A549 (cell line): ENCODE results near the gene CYP21A2. TPM values are rescaled to one million over a fixed set of nuclear protein-coding genes. Genes with fewer than 3 reads are reported as not detected.
A peak's percentile ranks its signal among the peaks of the same experiment; 100 is the strongest.

ENCODE experiments used
- ATAC-seq, 2 experiments: fragments of 200-7000 bp in 1 of 2; fragments of >200 bp in 1 of 2; cut with Nextera tagmentation in 1 of 2; cut with Tn5 transposase in 1 of 2; 3 replicates each; pipeline versions ENCODE4 v1.8.0 to v1.9.1; 2018 to 2020; ENCODE audit warnings: mild to moderate bottlenecking in 1 of 2, moderate library complexity in 1 of 2
- CTCF ChIA-PET: fragments of 300-600 bp; sonication (Branson Sonifier 250); formaldehyde crosslinking; extraction: SDS; loops from one replicate; lab custom pipeline; 2021; ENCODE audit warnings: antibody characterized with exemption, inconsistent platforms; lab: Yijun Ruan, JAX
- POLR2A ChIA-PET: fragments of 350-600 bp; formaldehyde crosslinking; extraction: SDS; loops from one replicate; lab custom pipeline; 2021; ENCODE audit warnings: antibody characterized with exemption, inconsistent platforms; lab: Yijun Ruan, JAX
- DNase-seq, 2 experiments: peaks; one replicate each; pipeline versions ENCODE4 v3.0.0 to v3.0.0-alpha.2; 2011 to 2016; ENCODE audit warnings: low read depth in 1 of 2, low spot score in 1 of 2
- FAIRE-seq: peaks from 2 replicates; lab custom pipeline; 2011; peaks lifted over from hg19 to GRCh38; lab: Jason Lieb, UNC
- H3K27ac ChIP-seq, 2 experiments: fragments of >200 bp; sonication (Bioruptor Twin); formaldehyde crosslinking; 3 replicates each; pipeline ENCODE4 v1.5.1; 2016 to 2017
- H3K4me1 ChIP-seq: fragments of >200 bp; sonication (Bioruptor Twin); formaldehyde crosslinking; 3 replicates; pipeline ENCODE4 v1.6.1; 2016
- H3K4me2 ChIP-seq: fragments of >200 bp; sonication (Bioruptor Twin); formaldehyde crosslinking; 3 replicates; pipeline ENCODE4 v1.6.1; 2016
- H3K4me3 ChIP-seq: fragments of >200 bp; sonication (Bioruptor Twin); formaldehyde crosslinking; 3 replicates; pipeline ENCODE4 v1.5.1; 2016
- H3K9me3 ChIP-seq: fragments of >200 bp; sonication (Bioruptor Twin); formaldehyde crosslinking; 3 replicates; pipeline ENCODE4 v1.6.1; 2016
- CBX2 ChIP-seq: fragments of 200-600 bp; sonication (generic); IDR thresholded peaks from 2 replicates; pipeline ENCODE4 v1.6.1; 2016; ENCODE audit warnings: low read depth, mild to moderate bottlenecking, borderline replicate concordance
- CBX8 ChIP-seq: fragments of 200-600 bp; sonication (generic); IDR thresholded peaks from 2 replicates; pipeline ENCODE4 v1.6.1; 2016
- CHD4 ChIP-seq: fragments of 200-600 bp; sonication (generic); IDR thresholded peaks from 2 replicates; pipeline ENCODE4 v1.6.1; 2016; ENCODE audit warnings: antibody characterized with exemption, mild to moderate bottlenecking, borderline replicate concordance
- EHF ChIP-seq: fragments of 250-450 bp; sonication (Bioruptor Pico); IDR thresholded peaks from 2 replicates; pipeline ENCODE4 v1.5.0; 2020; ENCODE audit warnings: mild to moderate bottlenecking
- EHMT2 ChIP-seq: fragments of 200-600 bp; sonication (generic); IDR thresholded peaks from 2 replicates; pipeline ENCODE4 v1.6.1; 2016; ENCODE audit warnings: antibody characterized with exemption, low read depth, mild to moderate bottlenecking, moderate library complexity
- EP300 ChIP-seq, 2 experiments: fragments of >200 bp; sonication (Bioruptor Twin); formaldehyde crosslinking; IDR thresholded peaks; 2 replicates in 1 of 2; 3 replicates in 1 of 2; pipeline ENCODE4 v1.6.1; 2016 to 2017
- GATA3 ChIP-seq: IDR thresholded peaks from 2 replicates; pipeline ENCODE4 v1.6.1; 2012; ENCODE audit warnings: borderline replicate concordance
- HDAC2 ChIP-seq: fragments of 200-600 bp; sonication (generic); IDR thresholded peaks from 2 replicates; pipeline ENCODE4 v1.6.1; 2016
- HEYL ChIP-seq: fragments of 250-450 bp; sonication (Bioruptor Pico); IDR thresholded peaks from 2 replicates; pipeline ENCODE4 v1.8.0; 2021; ENCODE audit warnings: mild to moderate bottlenecking, moderate library complexity
- HOXA7 ChIP-seq: fragments of 250-450 bp; sonication (Bioruptor Pico); IDR thresholded peaks from 2 replicates; pipeline ENCODE4 v1.5.0; 2020; ENCODE audit warnings: mild to moderate bottlenecking, moderate library complexity
- KDM1A ChIP-seq: fragments of 200-600 bp; sonication (generic); IDR thresholded peaks from 2 replicates; pipeline ENCODE4 v1.6.1; 2016; ENCODE audit warnings: low read depth, mild to moderate bottlenecking
- KDM5A ChIP-seq: fragments of 200-600 bp; sonication (generic); IDR thresholded peaks from 2 replicates; pipeline ENCODE4 v1.6.1; 2016; ENCODE audit warnings: antibody characterized with exemption, mild to moderate bottlenecking
- MYC ChIP-seq: IDR thresholded peaks from 2 replicates; pipeline ENCODE4 v1.6.1; 2012; ENCODE audit warnings: mild to moderate bottlenecking, inconsistent platforms, low read length, improper control_type of control experiment, borderline replicate concordance
- NFE2L2 ChIP-seq: fragments of 150-350 bp; conservative IDR thresholded peaks from 2 replicates; pipeline ENCODE4 v1.6.1; 2014; ENCODE audit warnings: low read length
- NR3C1 ChIP-seq: fragments of >200 bp; sonication (Bioruptor Twin); formaldehyde crosslinking; IDR thresholded peaks from 3 replicates; pipeline ENCODE4 v1.6.1; 2017
- PBX3 ChIP-seq: IDR thresholded peaks from 2 replicates; pipeline ENCODE4 v1.6.1; 2012
- POLR2A ChIP-seq: IDR thresholded peaks from 2 replicates; pipeline ENCODE4 v1.6.1; 2012; ENCODE audit warnings: mild to moderate bottlenecking, low read length
- POLR2AphosphoS2 ChIP-seq: conservative IDR thresholded peaks from 2 replicates; pipeline ENCODE4 v1.6.1; 2012; ENCODE audit warnings: low read length, improper control_type of control experiment, inconsistent platforms
- RAD21 ChIP-seq, 2 experiments: fragments of >200 bp in 1 of 2; sonication (Bioruptor Twin) in 1 of 2; formaldehyde crosslinking in 1 of 2; IDR thresholded peaks in 1 of 2; conservative IDR thresholded peaks in 1 of 2; 2 replicates in 1 of 2; 3 replicates in 1 of 2; pipeline ENCODE4 v1.6.1; 2012 to 2018; ENCODE audit warnings: inconsistent platforms in 1 of 2
- RCOR1 ChIP-seq: fragments of 150-350 bp; IDR thresholded peaks from 2 replicates; pipeline ENCODE4 v1.6.1; 2014; ENCODE audit warnings: antibody characterized with exemption, low read length, low read depth
- TFCP2L1 ChIP-seq: fragments of 250-450 bp; sonication (Bioruptor Pico); IDR thresholded peaks from 2 replicates; pipeline ENCODE4 v1.5.0; 2021; ENCODE audit warnings: mild to moderate bottlenecking
- USF2 ChIP-seq: fragments of 450-650 bp; IDR thresholded peaks from 2 replicates; pipeline ENCODE4 v1.6.1; 2014; ENCODE audit warnings: antibody characterized with exemption
- ZC3H11A ChIP-seq: fragments of 450-650 bp; IDR thresholded peaks from 2 replicates; pipeline ENCODE4 v1.6.1; 2014; ENCODE audit warnings: antibody characterized with exemption, mild to moderate bottlenecking
- ZFP36 ChIP-seq: fragments of 450-650 bp; IDR thresholded peaks from 2 replicates; pipeline ENCODE4 v1.6.1; 2014; ENCODE audit warnings: borderline replicate concordance; ENCODE audit not compliant: partially characterized antibody
- ZNF302 ChIP-seq: fragments of 250-450 bp; sonication (Bioruptor Pico); IDR thresholded peaks from 2 replicates; pipeline ENCODE4 v1.9.0; 2021; ENCODE audit warnings: inconsistent platforms, mild to moderate bottlenecking, moderate library complexity
- WGBS: methylation state at CpG from one replicate; pipeline ENCODE4 v1.1.6; 2017; ENCODE audit errors: missing lambda C conversion rate; 5-methylcytosine and 5-hydroxymethylcytosine counted together
- polyA plus RNA-seq, 4 experiments: library from polyadenylated mRNA; depleted of rRNA in 3 of 4; stranded (reverse); fragments of >200 nt; fragmentation: RNase III in 1 of 4; extraction: RNeasy Plus Mini Kit Qiagen cat#74134 plus additional on column Dnase treatment in 1 of 4; gene quantifications; 2 replicates in 3 of 4; 3 replicates in 1 of 4; pipeline ENCODE4 v1.2.3, GENCODE V29; 2011 to 2017
- TF ChIP-seq, protein P1 (sequence below): IDR thresholded peaks from 2 replicates; pipeline ENCODE4 v1.6.1; 2012
- TF ChIP-seq, protein P2 (sequence below): fragments of >200 bp; sonication (Bioruptor Twin); formaldehyde crosslinking; IDR thresholded peaks from 2 replicates; pipeline ENCODE4 v1.6.1; 2016
- TF ChIP-seq, protein P3 (sequence below): fragments of >200 bp; sonication (Bioruptor Twin); formaldehyde crosslinking; IDR thresholded peaks from 3 replicates; pipeline ENCODE4 v1.5.1; 2016
- TF ChIP-seq, protein P4 (sequence below): fragments of 250-450 bp; sonication (Bioruptor Pico); IDR thresholded peaks from 2 replicates; pipeline ENCODE4 v1.5.0; 2020; ENCODE audit warnings: low read depth, mild to moderate bottlenecking, moderate library complexity

CYP21A2 gene
- polyA plus RNA-seq, 2 of the 4 experiments (the other 2 are of a cell fraction): not detected

DNA sequence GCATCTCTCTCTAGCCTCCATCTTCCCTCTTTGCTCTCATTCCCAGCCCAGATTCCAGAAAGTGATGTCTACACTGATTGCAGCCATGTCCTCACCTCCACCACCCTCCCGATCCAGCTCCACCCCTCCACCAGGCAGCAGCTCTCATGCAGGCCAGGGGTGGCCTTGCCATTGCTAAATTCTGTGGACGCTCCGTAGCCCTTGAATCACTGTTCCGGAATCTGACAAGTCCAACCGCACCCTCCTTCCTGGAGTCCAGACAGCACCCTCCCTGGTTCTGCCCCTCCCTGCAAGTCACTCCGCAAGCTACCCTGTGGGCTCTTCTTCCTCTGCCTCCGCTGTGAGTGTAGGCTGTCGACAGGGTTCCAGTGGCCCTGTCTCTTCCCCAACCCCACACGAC is 44.7 kb downstream of the CYP21A2 start:
- 69% methylated on average over 8 of the region's 9 CpGs for WGBS
- POLR2A ChIA-PET: no interaction called here
- Histone ChIP-seq H3K4me3 (no peak overlapping the region), H3K27ac (no peak overlapping the region), H3K4me1 (peaks cover 7% of the 10 kb centered on the region; the same call in 1 of the 3 replicates), H3K9me3 (no peaks in the 10 kb centered on the region), H3K4me2 (no peak overlapping the region)
- CTCF ChIA-PET: interaction anchor here (2.3 kb wide), 1 partner anchor 35 kb away, joined by 11 read pairs; no protein-coding TSS in a partner anchor
- TF ChIP-seq, protein P1, sequence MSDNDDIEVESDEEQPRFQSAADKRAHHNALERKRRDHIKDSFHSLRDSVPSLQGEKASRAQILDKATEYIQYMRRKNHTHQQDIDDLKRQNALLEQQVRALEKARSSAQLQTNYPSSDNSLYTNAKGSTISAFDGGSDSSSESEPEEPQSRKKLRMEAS: no peak
- TF ChIP-seq NFE2L2: no peak
- no peak for TF ChIP-seq GATA3
- TF ChIP-seq EHF (CRISPR knock-in tag): no peak
- no peak for TF ChIP-seq NR3C1
- TF ChIP-seq, protein P2, sequence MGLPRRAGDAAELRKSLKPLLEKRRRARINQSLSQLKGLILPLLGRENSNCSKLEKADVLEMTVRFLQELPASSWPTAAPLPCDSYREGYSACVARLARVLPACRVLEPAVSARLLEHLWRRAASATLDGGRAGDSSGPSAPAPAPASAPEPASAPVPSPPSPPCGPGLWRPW: no peak
- TF ChIP-seq CBX8: no peak
- TF ChIP-seq ZNF302 (CRISPR knock-in tag): no peak
- TF ChIP-seq POLR2AphosphoS2: no peak
- no peak for TF ChIP-seq KDM5A
- TF ChIP-seq RCOR1: no peak
- no peak for TF ChIP-seq MYC
- no peak for TF ChIP-seq EHMT2
- no peak for TF ChIP-seq POLR2A
- FAIRE-seq (no peak), DNase-seq (peak in 1 of 2 experiments; percentile 32), ATAC-seq (no peak)

- ChIA-PET POLR2A (no interaction called here), CTCF (interaction anchor here (1.0 to 1.3 kb wide), 3 partner anchors 15 to 95 kb away, joined by 3 read pairs; no protein-coding TSS in a partner anchor)
- Histone ChIP-seq H3K27ac (no peak overlapping the region), H3K4me1 (peaks cover 7% of the 10 kb centered on the region; the same call in 1 of the 3 replicates), H3K9me3 (no peaks in the 10 kb centered on the region), H3K4me2 (no peak overlapping the region), H3K4me3 (no peak overlapping the region)
- TF ChIP-seq KDM1A: no peak
- TF ChIP-seq HOXA7 (CRISPR knock-in tag): no peak
- TF ChIP-seq HDAC2: no peak
- no peak for TF ChIP-seq TFCP2L1 (CRISPR knock-in tag)
- TF ChIP-seq, protein P3, sequence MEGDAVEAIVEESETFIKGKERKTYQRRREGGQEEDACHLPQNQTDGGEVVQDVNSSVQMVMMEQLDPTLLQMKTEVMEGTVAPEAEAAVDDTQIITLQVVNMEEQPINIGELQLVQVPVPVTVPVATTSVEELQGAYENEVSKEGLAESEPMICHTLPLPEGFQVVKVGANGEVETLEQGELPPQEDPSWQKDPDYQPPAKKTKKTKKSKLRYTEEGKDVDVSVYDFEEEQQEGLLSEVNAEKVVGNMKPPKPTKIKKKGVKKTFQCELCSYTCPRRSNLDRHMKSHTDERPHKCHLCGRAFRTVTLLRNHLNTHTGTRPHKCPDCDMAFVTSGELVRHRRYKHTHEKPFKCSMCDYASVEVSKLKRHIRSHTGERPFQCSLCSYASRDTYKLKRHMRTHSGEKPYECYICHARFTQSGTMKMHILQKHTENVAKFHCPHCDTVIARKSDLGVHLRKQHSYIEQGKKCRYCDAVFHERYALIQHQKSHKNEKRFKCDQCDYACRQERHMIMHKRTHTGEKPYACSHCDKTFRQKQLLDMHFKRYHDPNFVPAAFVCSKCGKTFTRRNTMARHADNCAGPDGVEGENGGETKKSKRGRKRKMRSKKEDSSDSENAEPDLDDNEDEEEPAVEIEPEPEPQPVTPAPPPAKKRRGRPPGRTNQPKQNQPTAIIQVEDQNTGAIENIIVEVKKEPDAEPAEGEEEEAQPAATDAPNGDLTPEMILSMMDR: no peak
- TF ChIP-seq CBX2: no peak
- no peak for TF ChIP-seq EP300 (IDR thresholded peaks at IDR 0.05)
- no peak for TF ChIP-seq HEYL (CRISPR knock-in tag)
- DNase-seq (no peak), ATAC-seq (no peak), FAIRE-seq (no peak)
- WGBS: 87% methylated on average over 20 of the region's 22 CpGs
Measured at GRCh38 chr6:32083812-32084768, 45.9 kb downstream of the CYP21A2 start.

GRCh38 chr6:32084780-32085179 is 46.6 kb downstream of the CYP21A2 start:
- ChIA-PET CTCF (interaction anchor here (0.9 to 1.3 kb wide), 4 partner anchors 15 to 95 kb away, joined by 3 read pairs; no protein-coding TSS in a partner anchor), POLR2A (no interaction called here)
- FAIRE-seq (no peak), DNase-seq (no peak), ATAC-seq (no peak)
- Histone ChIP-seq H3K27ac (no peak overlapping the region), H3K4me1 (peaks cover 7% of the 10 kb centered on the region; the same call in 1 of the 3 replicates), H3K4me2 (no peak overlapping the region), H3K4me3 (no peak overlapping the region), H3K9me3 (no peaks in the 10 kb centered on the region)
- 75% methylated on average over 1 of the region's 2 CpGs for WGBS
- TF ChIP-seq ZC3H11A (no peak), ZFP36 (no peak), EHF (CRISPR knock-in tag) (no peak), POLR2AphosphoS2 (no peak), CHD4 (no peak), RAD21 (conservative IDR thresholded peaks at IDR 0.05 in 1 of 2, IDR thresholded peaks at IDR 0.05 in 1 of 2) (no peak), KDM5A (no peak), USF2 (no peak), PBX3 (no peak)
- TF ChIP-seq, protein P4, sequence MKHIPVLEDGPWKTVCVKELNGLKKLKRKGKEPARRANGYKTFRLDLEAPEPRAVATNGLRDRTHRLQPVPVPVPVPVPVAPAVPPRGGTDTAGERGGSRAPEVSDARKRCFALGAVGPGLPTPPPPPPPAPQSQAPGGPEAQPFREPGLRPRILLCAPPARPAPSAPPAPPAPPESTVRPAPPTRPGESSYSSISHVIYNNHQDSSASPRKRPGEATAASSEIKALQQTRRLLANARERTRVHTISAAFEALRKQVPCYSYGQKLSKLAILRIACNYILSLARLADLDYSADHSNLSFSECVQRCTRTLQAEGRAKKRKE (CRISPR knock-in tag): no peak
